GM19397 (cell line): ENCODE data around the gene CYLD.

Experiments used
- ATAC-seq: cut with Tn5 transposase; IDR thresholded peaks from one replicate; pipeline ENCODE4 v1.9.1; 2021; ENCODE audit warnings: mild to moderate bottlenecking, moderate library complexity; ENCODE audit not compliant: unreplicated experiment

Gene CYLD

GRCh38 chr16:50741781-50742575 is at the start of gene CYLD:
Gene CYLD, plus strand, starts transcription at chr16:50742086. Its CDS starts 7,613 bp downstream, at chr16:50749699.
- peak; percentile 91 for ATAC-seq

GRCh38 chr16:50692644-50692998 is 49.3 kb upstream of the CYLD start:
- ATAC-seq, result no peak

- ATAC-seq, result no peak
Observed at GRCh38 chr16:50692999-50693781, 48.7 kb upstream of the CYLD start, which contains the start of gene NOD2. Gene NOD2, plus strand, starts transcription at chr16:50693606. Its CDS starts 5,890 bp downstream, at chr16:50699496.

- peak; percentile 27 for ATAC-seq
Observed at GRCh38 chr16:50694206-50694605, 47.7 kb upstream of the CYLD start.

- no peak for ATAC-seq
Observed at GRCh38 chr16:50695017-50696000, 46.6 kb upstream of the CYLD start.

- ATAC-seq, result peak; percentile 14
Observed at GRCh38 chr16:50696126-50696525, 45.8 kb upstream of the CYLD start.

- ATAC-seq, result peak; percentile 45
Observed at GRCh38 chr16:50696575-50697420, 45.1 kb upstream of the CYLD start.

GRCh38 chr16:50697421-50697715 is 44.5 kb upstream of the CYLD start:
- ATAC-seq, result no peak

GRCh38 chr16:50697881-50698767 is 43.8 kb upstream of the CYLD start:
- ATAC-seq, result no peak

GRCh38 chr16:50699326-50700159 is 42.3 kb upstream of the CYLD start:
- ATAC-seq, result no peak

GRCh38 chr16:50702725-50703124 is 39.2 kb upstream of the CYLD start:
- no peak for ATAC-seq

GRCh38 chr16:50704245-50704644 is 37.6 kb upstream of the CYLD start:
- ATAC-seq, result no peak

GRCh38 chr16:50705436-50706110 is 36.3 kb upstream of the CYLD start:
- no peak for ATAC-seq

- no peak for ATAC-seq
Observed at GRCh38 chr16:50706250-50706649, 35.6 kb upstream of the CYLD start.

GRCh38 chr16:50708373-50709060 is 33.4 kb upstream of the CYLD start:
- no peak for ATAC-seq

- ATAC-seq, result no peak
Observed at GRCh38 chr16:50709061-50709684, 32.7 kb upstream of the CYLD start.

- ATAC-seq, result no peak
Observed at GRCh38 chr16:50709980-50710379, 31.9 kb upstream of the CYLD start.
